ENCODE data around the gene STAC. TPM values are rescaled to one million over a fixed set of nuclear protein-coding genes. Genes with fewer than 3 reads are reported as not detected.

The STAC gene
- total RNA-seq, 1 experiment from 2014 or later: 2.0 TPM

DNA sequence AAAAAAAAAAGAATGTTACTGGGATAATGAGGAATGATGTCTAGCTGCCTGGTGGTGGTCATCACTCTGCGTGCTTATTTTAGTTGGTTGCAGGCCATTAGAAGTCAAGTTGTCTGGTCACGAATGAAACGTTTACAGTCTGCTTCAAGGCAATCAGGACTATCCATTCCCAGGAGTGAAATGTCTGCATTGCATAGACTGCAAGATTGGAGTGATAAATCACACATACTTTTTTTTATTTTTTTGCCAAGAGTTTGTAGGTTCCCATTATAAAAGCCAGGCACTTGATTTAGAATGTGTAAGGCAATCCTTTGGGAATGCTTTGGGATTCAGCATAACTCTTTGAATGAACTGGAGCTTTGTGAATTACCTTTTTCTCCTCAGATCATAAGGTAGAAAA is 132.3 kb downstream of the STAC start:
- Histone ChIP-seq H3K36me3 (ENCODE audit: insufficient read depth, low read length, poor library complexity, severe bottlenecking) (no peaks in the 10 kb centered on the region), H3K4me1 (ENCODE audit: insufficient read depth, low read length, poor library complexity, severe bottlenecking) (no peaks in the 10 kb centered on the region), H3K27me3 (replicated peaks; ENCODE audit: insufficient read depth, low read depth, low read length, poor library complexity) (no peaks in the 10 kb centered on the region), H3K9me3 (ENCODE audit: low read depth, low read length, poor library complexity, severe bottlenecking) (no peaks in the 10 kb centered on the region), H3K4me3 (ENCODE audit: low read depth, low read length, poor library complexity, severe bottlenecking) (no peak overlapping the region), H3K27ac (ENCODE audit: low read depth, low read length, poor library complexity, severe bottlenecking) (no peak overlapping the region)
- CTCF ChIA-PET: no interaction called here
- POLR2A ChIA-PET (ENCODE audit: low non-redundant PET): no interaction called here
- no peak for DNase-seq (ENCODE audit: low spot score)
- BruUV-seq (replicated peaks): no TSS peak
- intact Hi-C loops (cut with micrococcal nuclease; ENCODE audit: unreplicated experiment): no loop called here
- TF ChIP-seq EZH2 (IDR thresholded peaks at IDR 0.05; ENCODE audit: borderline replicate concordance, low read depth, low read length, poor library complexity, severe bottlenecking): no peak
- TF ChIP-seq, protein P1, sequence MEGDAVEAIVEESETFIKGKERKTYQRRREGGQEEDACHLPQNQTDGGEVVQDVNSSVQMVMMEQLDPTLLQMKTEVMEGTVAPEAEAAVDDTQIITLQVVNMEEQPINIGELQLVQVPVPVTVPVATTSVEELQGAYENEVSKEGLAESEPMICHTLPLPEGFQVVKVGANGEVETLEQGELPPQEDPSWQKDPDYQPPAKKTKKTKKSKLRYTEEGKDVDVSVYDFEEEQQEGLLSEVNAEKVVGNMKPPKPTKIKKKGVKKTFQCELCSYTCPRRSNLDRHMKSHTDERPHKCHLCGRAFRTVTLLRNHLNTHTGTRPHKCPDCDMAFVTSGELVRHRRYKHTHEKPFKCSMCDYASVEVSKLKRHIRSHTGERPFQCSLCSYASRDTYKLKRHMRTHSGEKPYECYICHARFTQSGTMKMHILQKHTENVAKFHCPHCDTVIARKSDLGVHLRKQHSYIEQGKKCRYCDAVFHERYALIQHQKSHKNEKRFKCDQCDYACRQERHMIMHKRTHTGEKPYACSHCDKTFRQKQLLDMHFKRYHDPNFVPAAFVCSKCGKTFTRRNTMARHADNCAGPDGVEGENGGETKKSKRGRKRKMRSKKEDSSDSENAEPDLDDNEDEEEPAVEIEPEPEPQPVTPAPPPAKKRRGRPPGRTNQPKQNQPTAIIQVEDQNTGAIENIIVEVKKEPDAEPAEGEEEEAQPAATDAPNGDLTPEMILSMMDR (conservative IDR thresholded peaks at IDR 0.05; ENCODE audit: low read depth, low read length): no peak

GRCh38 chr3:36514171-36514570 is 133.9 kb downstream of the STAC start:
- DNase-seq (ENCODE audit: low spot score): no peak
- ChIA-PET CTCF (no interaction called here), POLR2A (ENCODE audit: low non-redundant PET) (no interaction called here)
- TF ChIP-seq EZH2 (IDR thresholded peaks at IDR 0.05; ENCODE audit: borderline replicate concordance, low read depth, low read length, poor library complexity, severe bottlenecking): no peak
- TF ChIP-seq, protein P1 (conservative IDR thresholded peaks at IDR 0.05; ENCODE audit: low read depth, low read length): no peak
- Histone ChIP-seq H3K4me1 (ENCODE audit: insufficient read depth, low read length, poor library complexity, severe bottlenecking) (no peaks in the 10 kb centered on the region), H3K9me3 (ENCODE audit: low read depth, low read length, poor library complexity, severe bottlenecking) (no peaks in the 10 kb centered on the region), H3K36me3 (ENCODE audit: insufficient read depth, low read length, poor library complexity, severe bottlenecking) (no peaks in the 10 kb centered on the region), H3K4me3 (ENCODE audit: low read depth, low read length, poor library complexity, severe bottlenecking) (no peak overlapping the region), H3K27ac (ENCODE audit: low read depth, low read length, poor library complexity, severe bottlenecking) (no peak overlapping the region), H3K27me3 (replicated peaks; ENCODE audit: insufficient read depth, low read depth, low read length, poor library complexity) (no peaks in the 10 kb centered on the region)
- intact Hi-C loops (cut with micrococcal nuclease; ENCODE audit: unreplicated experiment): no loop called here
- no TSS peak for BruUV-seq (replicated peaks)

DNA sequence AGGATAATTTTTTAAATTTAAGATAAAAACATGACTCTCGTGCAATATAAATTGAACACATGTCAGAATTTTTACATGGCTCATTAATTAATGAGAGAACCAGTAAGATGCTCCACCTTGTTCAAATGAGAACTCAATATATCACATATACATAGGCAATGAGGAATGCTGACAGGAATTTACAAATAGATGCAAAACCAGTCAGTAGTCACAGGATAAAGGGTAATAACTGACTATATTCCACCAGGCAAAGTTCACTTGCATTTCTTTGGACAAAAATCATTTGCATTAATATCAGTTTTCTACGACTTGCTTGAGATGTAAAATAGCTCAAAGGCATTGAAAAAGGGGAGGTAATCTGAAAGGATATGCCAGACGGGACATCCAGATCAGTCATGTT is 139.4 kb downstream of the STAC start:
- no TSS peak for BruUV-seq (replicated peaks)
- H3K36me3 ChIP-seq (ENCODE audit: insufficient read depth, low read length, poor library complexity, severe bottlenecking): no peaks in the 10 kb centered on the region
- intact Hi-C loops (cut with micrococcal nuclease; ENCODE audit: unreplicated experiment): no loop called here
- peaks cover 3% of the 10 kb centered on the region for H3K4me1 ChIP-seq (ENCODE audit: insufficient read depth, low read length, poor library complexity, severe bottlenecking)
- no peaks in the 10 kb centered on the region for H3K27me3 ChIP-seq (replicated peaks; ENCODE audit: insufficient read depth, low read depth, low read length, poor library complexity)
- ChIA-PET CTCF (no interaction called here), POLR2A (ENCODE audit: low non-redundant PET) (no interaction called here)
- H3K9me3 ChIP-seq (ENCODE audit: low read depth, low read length, poor library complexity, severe bottlenecking): no peaks in the 10 kb centered on the region
- no peak for DNase-seq (ENCODE audit: low spot score)
- H3K4me3 ChIP-seq (ENCODE audit: low read depth, low read length, poor library complexity, severe bottlenecking): no peak overlapping the region
- TF ChIP-seq, protein P1 (conservative IDR thresholded peaks at IDR 0.05; ENCODE audit: low read depth, low read length): no peak
- TF ChIP-seq EZH2 (IDR thresholded peaks at IDR 0.05; ENCODE audit: borderline replicate concordance, low read depth, low read length, poor library complexity, severe bottlenecking): no peak
- no peak overlapping the region for H3K27ac ChIP-seq (ENCODE audit: low read depth, low read length, poor library complexity, severe bottlenecking)

Data from A673 (cell line).